ENCODE measurements around the gene PDIA2. TPM values are rescaled to one million over a fixed set of nuclear protein-coding genes. Genes with fewer than 3 reads are reported as not detected.

Gene PDIA2
- total and polyA plus RNA-seq, 2 experiments from 2014 or later = not detected

DNA sequence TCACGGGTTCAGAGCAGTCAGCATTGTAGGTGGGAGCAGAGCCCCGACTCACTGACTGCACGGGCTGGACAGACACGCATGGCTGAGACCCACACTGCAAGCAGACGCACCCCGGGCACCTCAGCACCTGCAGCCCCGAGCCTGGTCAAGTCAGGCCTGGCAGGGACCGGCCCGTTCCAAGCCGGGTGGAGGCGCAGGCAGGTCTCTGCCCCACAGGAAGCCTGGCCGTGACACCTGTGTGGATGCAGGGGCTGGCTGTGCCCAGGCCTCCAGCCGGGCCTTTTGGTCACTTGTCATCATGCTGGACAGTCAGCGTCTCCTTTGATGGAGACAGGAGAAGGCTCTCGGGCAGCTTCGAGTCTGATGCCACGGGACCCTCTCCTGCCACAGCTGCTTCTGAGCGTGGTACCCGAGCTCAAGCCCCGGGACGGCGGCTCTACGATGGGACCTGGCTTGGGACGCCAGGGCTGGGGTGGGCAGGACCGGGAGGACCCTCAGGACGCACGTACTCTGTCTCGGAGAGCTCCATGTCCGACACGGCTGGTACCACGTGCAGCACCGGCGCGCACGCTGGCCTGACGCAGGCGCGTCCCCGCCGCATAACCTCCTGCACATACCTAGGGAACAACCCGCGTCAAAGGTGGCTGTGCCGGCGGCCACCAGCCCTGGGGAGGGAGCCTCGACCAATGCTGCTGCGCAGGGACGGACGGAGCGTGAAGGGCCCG lies 7.9 kb downstream of the PDIA2 start:
- no peak overlapping the region for H3K9ac ChIP-seq
- H3F3A ChIP-seq (ENCODE audit: insufficient read depth) = no peaks in the 10 kb centered on the region
- no peaks in the 10 kb centered on the region for H3K36me3 ChIP-seq (ENCODE audit: low read depth)
- no peak overlapping the region for H3K4me3 ChIP-seq
- H3K9me2 ChIP-seq (ENCODE audit: insufficient read depth) = no peaks in the 10 kb centered on the region
- H3K79me2 ChIP-seq (ENCODE audit: insufficient read depth) = no peaks in the 10 kb centered on the region
- WGBS, 2 experiments (ENCODE audit: low coverage in 1 of 2, low lambda C conversion rate in 2 of 2, missing lambda C conversion rate in 2 of 2) = 94 to 96% methylated on average over 45 to 48 of the region's 50 CpGs
- H3K4me2 ChIP-seq (ENCODE audit: unreplicated experiment) = no peak overlapping the region
- H3K4me1 ChIP-seq (ENCODE audit: insufficient read depth) = no peaks in the 10 kb centered on the region
- no peak overlapping the region for H3K27ac ChIP-seq
- DNase-seq = no peak
- in situ Hi-C loops (cut with MboI) = no loop called here
- no peaks in the 10 kb centered on the region for H3K27me3 ChIP-seq (replicated peaks; ENCODE audit: insufficient read depth)
- TF ChIP-seq EZH2 (IDR thresholded peaks at IDR 0.05; ENCODE audit: insufficient read depth, poor library complexity, severe bottlenecking) (no peak), EZH2phosphoT487 (IDR thresholded peaks at IDR 0.05; ENCODE audit: insufficient read depth, low read depth) (no peak)
- H4K20me1 ChIP-seq (ENCODE audit: insufficient read depth) = no peaks in the 10 kb centered on the region
- no peaks in the 10 kb centered on the region for H3K9me3 ChIP-seq (ENCODE audit: low read depth)
- H2AFZ ChIP-seq = no peak overlapping the region

DNA sequence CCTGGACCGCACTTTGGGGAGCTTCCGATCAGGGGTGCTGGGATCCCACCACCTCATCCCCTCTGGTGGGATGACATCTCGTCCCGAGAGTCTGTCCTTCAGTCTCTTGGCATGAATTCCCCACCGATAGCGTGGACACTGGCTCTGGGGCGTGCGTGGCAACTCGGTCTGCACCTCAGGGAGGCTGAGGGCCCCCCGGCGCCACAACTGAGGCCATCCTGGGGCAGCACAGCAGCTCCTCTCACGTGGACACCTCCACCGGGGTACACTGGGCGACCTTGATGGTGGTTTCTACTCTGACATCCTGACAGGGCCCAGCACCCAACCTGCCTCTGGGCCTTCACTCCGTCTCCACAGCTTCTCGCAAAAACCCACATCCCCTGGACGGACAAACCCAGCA lies 8.6 kb downstream of the PDIA2 start:
- DNase-seq = no peak
- H3K27ac ChIP-seq = no peak overlapping the region
- H3K4me3 ChIP-seq = no peak overlapping the region
- H3K79me2 ChIP-seq (ENCODE audit: insufficient read depth) = no peaks in the 10 kb centered on the region
- H3K9me3 ChIP-seq (ENCODE audit: low read depth) = no peaks in the 10 kb centered on the region
- no peak for TF ChIP-seq EZH2 (IDR thresholded peaks at IDR 0.05; ENCODE audit: insufficient read depth, poor library complexity, severe bottlenecking)
- TF ChIP-seq EZH2phosphoT487 (IDR thresholded peaks at IDR 0.05; ENCODE audit: insufficient read depth, low read depth) = no peak
- H3K9ac ChIP-seq = no peak overlapping the region
- no peaks in the 10 kb centered on the region for H3K27me3 ChIP-seq (replicated peaks; ENCODE audit: insufficient read depth)
- H2AFZ ChIP-seq = no peak overlapping the region
- no peaks in the 10 kb centered on the region for H3K4me1 ChIP-seq (ENCODE audit: insufficient read depth)
- in situ Hi-C loops (cut with MboI) = no loop called here
- no peaks in the 10 kb centered on the region for H3K36me3 ChIP-seq (ENCODE audit: low read depth)
- H4K20me1 ChIP-seq (ENCODE audit: insufficient read depth) = no peaks in the 10 kb centered on the region
- no peaks in the 10 kb centered on the region for H3K9me2 ChIP-seq (ENCODE audit: insufficient read depth)
- 92 to 93% methylated on average over 15 of the region's 17 CpGs for WGBS, 2 experiments (ENCODE audit: low coverage in 1 of 2, low lambda C conversion rate in 2 of 2, missing lambda C conversion rate in 2 of 2)
- H3K4me2 ChIP-seq (ENCODE audit: unreplicated experiment) = no peak overlapping the region
- no peaks in the 10 kb centered on the region for H3F3A ChIP-seq (ENCODE audit: insufficient read depth)

DNA sequence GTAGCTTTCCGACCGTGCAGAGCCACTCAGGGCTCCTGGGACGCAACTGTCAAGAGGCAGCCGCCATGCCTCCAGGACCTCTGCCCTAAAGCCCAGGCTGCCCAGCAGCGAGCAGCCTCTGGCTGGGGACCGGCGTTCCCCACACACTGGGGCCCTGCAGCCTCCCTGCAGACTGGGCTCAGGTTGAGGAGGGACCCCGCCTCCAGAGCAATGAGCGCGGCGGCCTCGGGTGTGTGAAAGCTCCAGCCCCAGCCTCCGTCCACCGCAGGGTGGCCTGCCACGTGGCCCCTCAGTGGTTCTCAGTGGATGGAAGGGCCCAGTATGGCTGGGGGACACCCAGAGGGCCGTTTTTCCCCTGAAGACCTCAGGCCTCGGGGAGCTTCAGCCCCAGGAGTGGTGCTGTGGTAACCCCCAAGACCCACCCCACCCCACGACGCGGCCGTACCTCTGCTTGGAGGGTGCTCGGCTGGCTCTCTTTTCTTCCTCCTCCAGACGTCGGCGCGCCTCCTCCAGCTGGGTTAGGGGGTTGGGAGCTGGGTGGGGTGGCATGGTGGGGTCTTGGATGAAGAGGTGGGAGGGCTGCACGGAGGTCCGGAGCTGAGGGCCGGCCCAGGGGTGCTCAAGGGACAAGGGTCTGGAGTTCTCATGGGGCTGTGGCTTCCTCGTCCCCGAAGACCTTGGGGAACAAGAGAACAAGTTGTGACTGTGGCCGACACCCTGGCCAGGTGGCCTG lies 10.2 kb downstream of the PDIA2 start:
- Histone ChIP-seq H3K4me3 (no peak overlapping the region), H3K4me1 (ENCODE audit: insufficient read depth) (no peaks in the 10 kb centered on the region), H3K4me2 (ENCODE audit: unreplicated experiment) (no peak overlapping the region), H3K9me3 (ENCODE audit: low read depth) (no peaks in the 10 kb centered on the region), H2AFZ (no peak overlapping the region), H3K27ac (no peak overlapping the region), H3K27me3 (replicated peaks; ENCODE audit: insufficient read depth) (no peaks in the 10 kb centered on the region), H3F3A (ENCODE audit: insufficient read depth) (no peaks in the 10 kb centered on the region), H3K9me2 (ENCODE audit: insufficient read depth) (no peaks in the 10 kb centered on the region), H4K20me1 (ENCODE audit: insufficient read depth) (no peaks in the 10 kb centered on the region), H3K36me3 (ENCODE audit: low read depth) (no peaks in the 10 kb centered on the region), H3K79me2 (ENCODE audit: insufficient read depth) (no peaks in the 10 kb centered on the region), H3K9ac (no peak overlapping the region)
- TF ChIP-seq EZH2 (IDR thresholded peaks at IDR 0.05; ENCODE audit: insufficient read depth, poor library complexity, severe bottlenecking) (no peak), EZH2phosphoT487 (IDR thresholded peaks at IDR 0.05; ENCODE audit: insufficient read depth, low read depth) (no peak)
- 94 to 97% methylated on average over 15 to 31 of the region's 32 CpGs for WGBS, 2 experiments (ENCODE audit: low coverage in 1 of 2, low lambda C conversion rate in 2 of 2, missing lambda C conversion rate in 2 of 2)
- no peak for DNase-seq
- in situ Hi-C loops (cut with MboI) = no loop called here

DNA sequence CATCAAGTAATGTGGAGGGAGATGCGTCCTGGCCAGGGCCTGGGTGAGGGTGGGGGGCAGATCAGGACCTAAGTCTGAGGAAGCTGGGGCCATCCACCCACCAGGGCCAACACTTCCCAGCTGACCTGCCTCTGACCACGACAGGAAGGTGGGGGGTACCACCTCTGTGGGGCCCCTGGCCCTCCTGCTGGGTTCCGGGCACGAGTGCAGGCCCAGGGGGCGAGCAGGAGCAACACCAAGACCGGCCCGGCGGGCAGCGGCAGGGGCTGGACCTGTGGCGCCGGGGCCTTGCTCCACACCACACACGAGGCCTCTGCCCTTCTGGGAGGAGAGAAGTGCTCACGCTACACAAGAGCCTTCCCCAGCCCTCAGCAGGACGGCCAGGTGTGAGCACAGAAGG lies 13.3 kb downstream of the PDIA2 start:
- Histone ChIP-seq H3K79me2 (ENCODE audit: insufficient read depth) (no peaks in the 10 kb centered on the region), H3K9ac (no peak overlapping the region), H3K4me2 (ENCODE audit: unreplicated experiment) (no peak overlapping the region), H3K9me3 (ENCODE audit: low read depth) (no peaks in the 10 kb centered on the region), H4K20me1 (ENCODE audit: insufficient read depth) (no peaks in the 10 kb centered on the region), H3K4me1 (ENCODE audit: insufficient read depth) (no peaks in the 10 kb centered on the region), H3K27ac (no peak overlapping the region), H3F3A (ENCODE audit: insufficient read depth) (no peaks in the 10 kb centered on the region), H3K36me3 (ENCODE audit: low read depth) (no peaks in the 10 kb centered on the region), H3K27me3 (replicated peaks; ENCODE audit: insufficient read depth) (no peaks in the 10 kb centered on the region), H3K4me3 (no peak overlapping the region), H3K9me2 (ENCODE audit: insufficient read depth) (no peaks in the 10 kb centered on the region), H2AFZ (no peak overlapping the region)
- in situ Hi-C loops (cut with MboI) = no loop called here
- 92 to 96% methylated on average over 7 to 14 of the region's 14 CpGs for WGBS, 2 experiments (ENCODE audit: low coverage in 1 of 2, low lambda C conversion rate in 2 of 2, missing lambda C conversion rate in 2 of 2)
- TF ChIP-seq EZH2phosphoT487 (IDR thresholded peaks at IDR 0.05; ENCODE audit: insufficient read depth, low read depth) = no peak
- no peak for TF ChIP-seq EZH2 (IDR thresholded peaks at IDR 0.05; ENCODE audit: insufficient read depth, poor library complexity, severe bottlenecking)
- no peak for DNase-seq

Measured in GM23248 (cell line).